ENCODE measurements around the gene FOXP2.

Gene FOXP2

DNA sequence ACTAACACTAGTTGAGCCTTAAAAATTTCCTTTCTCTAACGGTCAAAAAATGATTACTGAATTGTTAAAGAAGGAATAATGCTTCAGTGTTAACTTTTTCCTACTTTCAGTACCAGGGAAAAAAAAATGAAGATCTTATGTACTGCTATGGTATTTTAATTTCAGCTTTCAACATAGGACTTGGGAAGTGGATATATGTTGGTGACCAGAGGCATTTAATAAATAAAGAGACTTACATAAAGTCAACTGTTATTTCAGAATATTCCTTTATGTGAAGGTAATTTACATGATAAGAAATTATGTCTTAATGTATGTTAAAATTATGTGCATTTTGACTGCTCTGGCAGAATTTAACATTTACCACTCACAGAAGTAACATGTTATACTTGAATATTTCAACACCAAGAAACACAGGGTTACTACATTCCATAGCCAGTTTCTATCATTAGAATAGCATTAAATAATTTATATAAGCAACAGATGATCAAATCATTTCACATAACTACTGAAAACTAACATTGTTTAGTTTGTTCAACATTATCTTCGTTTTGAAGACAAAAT, 257.0 kb downstream of the FOXP2 start:
- no peak for DNase-seq (ENCODE audit: extremely low read depth, low read depth)
- TF ChIP-seq, protein P1, sequence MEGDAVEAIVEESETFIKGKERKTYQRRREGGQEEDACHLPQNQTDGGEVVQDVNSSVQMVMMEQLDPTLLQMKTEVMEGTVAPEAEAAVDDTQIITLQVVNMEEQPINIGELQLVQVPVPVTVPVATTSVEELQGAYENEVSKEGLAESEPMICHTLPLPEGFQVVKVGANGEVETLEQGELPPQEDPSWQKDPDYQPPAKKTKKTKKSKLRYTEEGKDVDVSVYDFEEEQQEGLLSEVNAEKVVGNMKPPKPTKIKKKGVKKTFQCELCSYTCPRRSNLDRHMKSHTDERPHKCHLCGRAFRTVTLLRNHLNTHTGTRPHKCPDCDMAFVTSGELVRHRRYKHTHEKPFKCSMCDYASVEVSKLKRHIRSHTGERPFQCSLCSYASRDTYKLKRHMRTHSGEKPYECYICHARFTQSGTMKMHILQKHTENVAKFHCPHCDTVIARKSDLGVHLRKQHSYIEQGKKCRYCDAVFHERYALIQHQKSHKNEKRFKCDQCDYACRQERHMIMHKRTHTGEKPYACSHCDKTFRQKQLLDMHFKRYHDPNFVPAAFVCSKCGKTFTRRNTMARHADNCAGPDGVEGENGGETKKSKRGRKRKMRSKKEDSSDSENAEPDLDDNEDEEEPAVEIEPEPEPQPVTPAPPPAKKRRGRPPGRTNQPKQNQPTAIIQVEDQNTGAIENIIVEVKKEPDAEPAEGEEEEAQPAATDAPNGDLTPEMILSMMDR (IDR thresholded peaks at IDR 0.05; ENCODE audit: low read depth, low read length, missing control alignments), result no peak
- H3K4me3 ChIP-seq (replicated peaks; ENCODE audit: low read depth, low read length), result no peak overlapping the region

DNA sequence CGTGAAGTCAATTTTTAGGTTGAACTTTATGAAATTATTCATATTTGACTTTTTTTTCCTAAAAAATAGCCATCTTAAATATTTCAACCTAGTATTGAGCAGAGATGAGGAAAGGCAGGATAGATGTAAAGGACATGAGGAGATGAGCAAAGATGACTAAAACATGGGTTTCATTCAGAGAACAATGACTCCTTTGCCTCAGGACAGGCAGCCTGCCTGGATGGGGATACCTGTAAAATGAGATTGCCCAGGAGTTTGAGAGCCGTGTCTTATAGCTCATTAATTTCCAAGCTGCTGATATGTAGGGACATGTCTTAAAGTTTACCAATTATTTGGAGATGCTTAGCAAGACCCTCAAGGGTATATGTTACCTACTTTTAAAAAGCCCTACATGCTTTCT, 263.5 kb downstream of the FOXP2 start:
- DNase-seq (ENCODE audit: extremely low read depth, low read depth), result no peak
- TF ChIP-seq, protein P1 (IDR thresholded peaks at IDR 0.05; ENCODE audit: low read depth, low read length, missing control alignments), result no peak
- H3K4me3 ChIP-seq (replicated peaks; ENCODE audit: low read depth, low read length), result no peak overlapping the region

DNA sequence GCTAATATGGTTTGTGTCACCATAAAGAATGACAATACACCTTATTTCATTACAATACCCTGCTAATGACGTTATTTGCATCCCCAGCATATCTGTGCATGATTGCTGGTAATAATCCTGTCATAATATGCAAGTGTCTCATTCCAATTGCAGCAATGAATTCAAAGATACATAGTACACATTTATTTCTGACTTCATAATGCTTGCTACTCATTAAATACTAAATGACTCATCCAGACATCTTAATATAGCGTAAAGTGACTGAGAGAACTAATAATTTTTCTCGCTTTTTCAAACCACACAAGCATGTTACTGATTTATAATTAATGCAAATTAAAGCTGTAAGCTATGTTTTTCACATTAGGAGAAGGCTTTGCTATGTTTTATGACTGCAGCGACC, 272.6 kb downstream of the FOXP2 start:
- TF ChIP-seq, protein P1 (IDR thresholded peaks at IDR 0.05; ENCODE audit: low read depth, low read length, missing control alignments), result no peak
- DNase-seq (ENCODE audit: extremely low read depth, low read depth), result no peak
- H3K4me3 ChIP-seq (replicated peaks; ENCODE audit: low read depth, low read length), result no peak overlapping the region

DNA sequence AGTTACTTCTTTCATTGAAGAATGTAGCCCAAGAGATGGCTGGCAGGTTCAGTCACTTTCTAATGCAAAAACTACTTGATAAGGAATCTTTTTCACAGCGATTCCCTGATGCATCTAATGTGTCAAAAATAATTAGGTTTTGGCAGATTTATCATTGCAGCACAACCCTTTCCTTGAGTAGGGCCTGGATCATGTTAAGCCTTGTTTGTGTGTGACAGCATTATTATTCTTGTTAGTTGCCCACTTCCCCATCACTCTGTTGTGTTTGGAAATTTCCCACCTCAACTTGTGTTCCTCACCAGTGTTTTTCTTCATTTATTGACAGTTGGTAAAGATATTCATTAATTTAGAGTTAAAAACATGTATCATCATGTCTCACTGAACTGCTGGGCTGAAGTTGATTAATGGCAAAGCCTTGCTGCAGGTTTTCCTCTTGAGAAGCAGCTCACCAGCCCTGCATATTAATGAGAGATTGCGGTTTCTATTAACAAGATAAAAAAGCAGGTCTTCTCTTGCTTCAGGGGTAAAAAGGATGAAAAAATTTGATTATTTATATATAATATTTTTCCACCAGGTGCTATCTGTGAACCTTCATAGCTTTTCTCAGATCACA, 273.9 kb downstream of the FOXP2 start:
- TF ChIP-seq, protein P1 (IDR thresholded peaks at IDR 0.05; ENCODE audit: low read depth, low read length, missing control alignments), result no peak
- DNase-seq (ENCODE audit: extremely low read depth, low read depth), result no peak
- H3K4me3 ChIP-seq (replicated peaks; ENCODE audit: low read depth, low read length), result no peak overlapping the region

DNA sequence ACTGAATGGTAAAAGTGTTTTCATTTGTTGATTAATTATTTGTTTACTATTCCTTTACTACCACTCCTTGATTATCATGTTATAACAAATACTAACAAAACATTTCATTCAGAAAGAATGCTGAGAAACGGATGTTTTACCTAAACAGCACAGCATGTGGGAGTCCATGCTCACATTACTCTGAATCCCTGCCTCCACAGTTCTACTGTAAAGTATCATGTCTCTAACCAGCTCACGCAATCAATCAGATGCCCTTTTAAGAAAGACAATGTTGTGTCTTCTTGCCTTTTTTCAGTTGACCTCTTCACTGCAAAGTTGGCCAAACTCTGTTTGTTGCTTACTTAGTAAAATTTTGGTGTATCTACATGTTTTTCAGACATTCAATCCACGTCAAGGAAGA, 274.8 kb downstream of the FOXP2 start:
- H3K4me3 ChIP-seq (replicated peaks; ENCODE audit: low read depth, low read length), result no peak overlapping the region
- DNase-seq (ENCODE audit: extremely low read depth, low read depth), result no peak
- TF ChIP-seq, protein P1 (IDR thresholded peaks at IDR 0.05; ENCODE audit: low read depth, low read length, missing control alignments), result no peak

DNA sequence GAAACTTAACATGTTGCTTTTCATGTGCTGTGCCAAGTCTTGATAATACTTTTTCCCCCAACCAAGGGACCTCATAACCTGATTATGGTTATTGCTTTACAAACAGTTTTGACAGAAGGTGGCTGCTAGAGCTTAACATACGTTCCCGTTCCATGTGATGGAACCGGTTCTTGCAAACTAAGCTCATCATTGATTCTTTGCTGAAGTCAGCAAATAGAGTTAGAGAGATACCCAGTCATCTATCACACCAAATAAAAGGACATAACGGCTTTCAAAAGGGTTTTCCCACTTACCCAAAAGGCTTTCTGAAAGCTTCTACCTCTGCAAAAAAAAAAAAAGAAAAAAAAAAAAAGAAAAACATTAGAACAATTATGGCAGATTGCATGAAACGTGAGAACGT, 277.0 kb downstream of the FOXP2 start:
- TF ChIP-seq, protein P1 (IDR thresholded peaks at IDR 0.05; ENCODE audit: low read depth, low read length, missing control alignments), result no peak
- no peak for DNase-seq (ENCODE audit: extremely low read depth, low read depth)
- H3K4me3 ChIP-seq (replicated peaks; ENCODE audit: low read depth, low read length), result no peak overlapping the region

DNA sequence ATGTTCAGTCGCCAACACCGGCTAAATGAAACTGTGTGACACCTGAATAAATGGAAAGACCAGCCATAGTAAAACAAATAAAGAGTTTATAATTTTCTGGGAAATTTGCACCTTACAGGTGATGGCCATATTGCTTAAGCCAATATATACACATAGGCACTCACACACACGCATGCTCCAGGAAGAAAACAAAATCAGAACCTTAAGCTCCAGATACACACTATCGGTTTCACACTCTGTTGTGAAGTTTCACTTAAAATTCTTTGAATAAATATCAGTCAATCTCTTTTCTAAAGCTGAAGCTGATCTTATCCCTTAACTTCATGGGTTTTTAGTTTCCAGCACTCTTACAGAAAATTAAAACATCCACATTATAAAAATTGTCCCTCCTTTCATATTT, 280.6 kb downstream of the FOXP2 start:
- TF ChIP-seq, protein P1 (IDR thresholded peaks at IDR 0.05; ENCODE audit: low read depth, low read length, missing control alignments), result no peak
- DNase-seq (ENCODE audit: extremely low read depth, low read depth), result no peak
- no peak overlapping the region for H3K4me3 ChIP-seq (replicated peaks; ENCODE audit: low read depth, low read length)
